ENCODE data around the gene UBE2K.

DNA sequence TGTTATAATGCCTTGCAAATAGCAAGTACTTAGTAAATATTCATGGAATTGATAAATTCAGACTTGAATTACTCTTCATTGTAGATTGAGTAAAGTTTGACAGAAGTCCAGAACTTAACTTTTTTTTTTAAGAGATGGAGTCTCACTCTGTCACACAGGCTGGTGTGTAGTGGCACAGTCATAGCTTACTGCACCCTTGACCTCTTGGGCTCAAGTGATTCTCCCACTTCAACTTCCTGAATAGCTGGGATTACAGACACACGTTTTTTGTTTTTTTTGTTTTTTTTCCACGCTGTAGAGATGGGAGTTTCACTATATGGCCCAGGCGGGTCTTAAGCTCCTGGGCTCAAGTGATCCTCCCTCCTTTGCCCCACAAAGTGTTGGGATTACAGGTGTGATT, 32.1 kb downstream of the UBE2K start:
- TF ChIP-seq, protein P1, sequence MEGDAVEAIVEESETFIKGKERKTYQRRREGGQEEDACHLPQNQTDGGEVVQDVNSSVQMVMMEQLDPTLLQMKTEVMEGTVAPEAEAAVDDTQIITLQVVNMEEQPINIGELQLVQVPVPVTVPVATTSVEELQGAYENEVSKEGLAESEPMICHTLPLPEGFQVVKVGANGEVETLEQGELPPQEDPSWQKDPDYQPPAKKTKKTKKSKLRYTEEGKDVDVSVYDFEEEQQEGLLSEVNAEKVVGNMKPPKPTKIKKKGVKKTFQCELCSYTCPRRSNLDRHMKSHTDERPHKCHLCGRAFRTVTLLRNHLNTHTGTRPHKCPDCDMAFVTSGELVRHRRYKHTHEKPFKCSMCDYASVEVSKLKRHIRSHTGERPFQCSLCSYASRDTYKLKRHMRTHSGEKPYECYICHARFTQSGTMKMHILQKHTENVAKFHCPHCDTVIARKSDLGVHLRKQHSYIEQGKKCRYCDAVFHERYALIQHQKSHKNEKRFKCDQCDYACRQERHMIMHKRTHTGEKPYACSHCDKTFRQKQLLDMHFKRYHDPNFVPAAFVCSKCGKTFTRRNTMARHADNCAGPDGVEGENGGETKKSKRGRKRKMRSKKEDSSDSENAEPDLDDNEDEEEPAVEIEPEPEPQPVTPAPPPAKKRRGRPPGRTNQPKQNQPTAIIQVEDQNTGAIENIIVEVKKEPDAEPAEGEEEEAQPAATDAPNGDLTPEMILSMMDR (IDR thresholded peaks at IDR 0.05 in 4 of 5, conservative IDR thresholded peaks at IDR 0.05 in 1 of 5), result no peak
- TF ChIP-seq POLR2A (IDR thresholded peaks at IDR 0.05), result no peak
